DND-41 (cell line): ENCODE measurements around the gene ZMYND12.
A peak's percentile ranks its signal among the peaks of the same experiment; 100 is the strongest.
"Not testable (repeated sequence)": the region's sequence is repeated elsewhere in the genome, so short reads cannot be mapped to it uniquely, and the experiment has no call there.

Experiments
- ATAC-seq: fragments of 200-7000 bp; cut with Tn5 transposase; 3 replicates; pipeline ENCODE4 v1.9.1; 2021; ENCODE audit warnings: low read depth; ENCODE audit not compliant: insufficient read depth
- DNase-seq: peaks from one replicate; pipeline ENCODE4 v3.0.0-alpha.2; 2020
- H2AFZ ChIP-seq: 2 replicates; pipeline ENCODE4 v1.6.0; 2012; ENCODE audit warnings: low read depth, low read length
- H3K27ac ChIP-seq: 2 replicates; pipeline ENCODE4 v1.5.1; 2012; ENCODE audit warnings: low read length, inconsistent platforms
- H3K27me3 ChIP-seq: fragments of 200-600 bp; sonication (generic); 2 replicates; pipeline ENCODE4 v1.6.0; 2012; ENCODE audit warnings: low read length, mild to moderate bottlenecking, inconsistent platforms; ENCODE audit not compliant: insufficient read depth, poor library complexity
- H3K36me3 ChIP-seq: 2 replicates; pipeline ENCODE4 v1.5.1; 2012; ENCODE audit warnings: low read length, inconsistent platforms; ENCODE audit not compliant: insufficient read depth
- H3K4me1 ChIP-seq: 2 replicates; pipeline ENCODE4 v1.5.1; 2012; ENCODE audit warnings: mild to moderate bottlenecking, low read length; ENCODE audit not compliant: insufficient read depth
- H3K4me2 ChIP-seq: 2 replicates; pipeline ENCODE4 v1.6.0; 2012; ENCODE audit warnings: mild to moderate bottlenecking, moderate library complexity, low read length, inconsistent platforms; ENCODE audit not compliant: insufficient read depth
- H3K4me3 ChIP-seq, 2 experiments: fragments of 200-600 bp in 1 of 2; shearing (Covaris generic) in 1 of 2; 2 replicates each; pipeline ENCODE4 v1.5.1; 2012 to 2016; ENCODE audit warnings: inconsistent platforms in 2 of 2, low read length in 2 of 2, mild to moderate bottlenecking in 2 of 2, low read depth in 1 of 2, moderate library complexity in 1 of 2
- H3K79me2 ChIP-seq: 2 replicates; pipeline ENCODE4 v1.6.0; 2012; ENCODE audit warnings: low read length, inconsistent platforms; ENCODE audit not compliant: insufficient read depth
- H3K9ac ChIP-seq: 2 replicates; pipeline ENCODE4 v1.6.0; 2012; ENCODE audit warnings: low read depth, mild to moderate bottlenecking, inconsistent platforms, low read length, moderate library complexity
- H3K9me3 ChIP-seq: 2 replicates; pipeline ENCODE4 v1.5.1; 2012; ENCODE audit warnings: low read length, moderate library complexity, mild to moderate bottlenecking, inconsistent platforms; ENCODE audit not compliant: insufficient read depth, severe bottlenecking
- H4K20me1 ChIP-seq: 2 replicates; pipeline ENCODE4 v1.6.0; 2012; ENCODE audit warnings: low read length; ENCODE audit not compliant: insufficient read depth
- CTCF ChIP-seq: IDR thresholded peaks from 2 replicates; pipeline ENCODE4 v1.5.1; 2012; ENCODE audit warnings: borderline replicate concordance, low read length, moderate library complexity, mild to moderate bottlenecking; ENCODE audit not compliant: poor library complexity, severe bottlenecking; ENCODE audit errors: extremely low read depth
- EZH2 ChIP-seq: IDR thresholded peaks from 3 replicates; pipeline ENCODE4 v1.6.1; 2012; ENCODE audit warnings: borderline replicate concordance, low read depth, mild to moderate bottlenecking, moderate library complexity, low read length, inconsistent platforms; ENCODE audit not compliant: severe bottlenecking

Gene ZMYND12

DNA sequence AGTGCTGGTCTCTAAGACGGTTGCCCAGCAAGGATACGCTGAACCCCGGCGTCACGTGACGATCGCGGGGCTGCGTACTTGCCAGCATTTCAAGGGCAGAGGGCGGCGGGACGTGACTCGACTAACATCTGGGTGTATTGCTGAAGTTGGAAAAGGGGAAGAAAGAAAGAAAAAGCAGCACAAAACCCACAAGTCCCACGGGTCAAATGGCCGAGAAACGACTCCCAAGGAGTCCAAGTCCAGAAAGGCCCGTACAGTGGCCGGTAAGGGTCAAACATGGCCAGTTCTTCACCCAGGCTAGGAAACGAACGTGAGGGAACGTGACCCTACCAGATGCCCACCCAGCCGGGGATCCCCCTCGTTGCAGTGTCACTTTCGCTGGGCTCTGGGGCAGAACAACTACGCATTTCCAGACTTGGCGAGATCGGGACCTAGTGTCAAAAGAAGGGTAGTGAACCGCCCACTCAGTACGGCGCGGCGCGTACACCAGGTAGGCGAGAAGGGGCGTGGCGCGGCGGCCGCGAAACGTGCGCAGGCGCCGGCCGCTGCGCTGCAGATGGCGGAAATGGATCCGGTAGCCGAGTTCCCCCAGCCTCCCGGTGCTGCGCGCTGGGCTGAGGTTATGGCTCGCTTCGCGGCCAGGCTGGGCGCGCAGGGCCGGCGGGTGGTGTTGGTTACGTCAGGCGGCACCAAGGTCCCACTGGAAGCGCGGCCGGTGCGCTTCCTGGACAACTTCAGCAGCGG, at the start of gene ZMYND12, which contains the start of gene PPCS:
ZMYND12 (minus strand) TSS at position 13 of the 744 bp plus-strand sequence. CDS start 25 bp downstream, outside the sequence.
PPCS (plus strand) TSS at position 534 of the 744 bp plus-strand sequence; CDS start at position 557, 23 bp downstream.
- peak within 1 kb of the TSS; percentile 99 for H2AFZ ChIP-seq
- no peaks in the 10 kb centered on the region for H3K9me3 ChIP-seq
- ATAC-seq, result peak; percentile 90
- no peaks in the 10 kb centered on the region for H4K20me1 ChIP-seq
- TF ChIP-seq CTCF (no peak), EZH2 (no peak)
- peak within 1 kb of the TSS; percentile 92 for H3K9ac ChIP-seq
- peaks cover 15% of the 10 kb centered on the region for H3K79me2 ChIP-seq
- H3K27ac ChIP-seq, result peak within 1 kb of the TSS; percentile 93
- peak within 1 kb of the TSS; percentile 67 to 91 for H3K4me3 ChIP-seq
- peaks cover 23% of the 10 kb centered on the region for H3K36me3 ChIP-seq
- no peaks in the 10 kb centered on the region for H3K27me3 ChIP-seq
- H3K4me1 ChIP-seq, result peaks cover 38% of the 10 kb centered on the region
- H3K4me2 ChIP-seq, result peak within 1 kb of the TSS; percentile 81
- DNase-seq, result peak; percentile 86

DNA sequence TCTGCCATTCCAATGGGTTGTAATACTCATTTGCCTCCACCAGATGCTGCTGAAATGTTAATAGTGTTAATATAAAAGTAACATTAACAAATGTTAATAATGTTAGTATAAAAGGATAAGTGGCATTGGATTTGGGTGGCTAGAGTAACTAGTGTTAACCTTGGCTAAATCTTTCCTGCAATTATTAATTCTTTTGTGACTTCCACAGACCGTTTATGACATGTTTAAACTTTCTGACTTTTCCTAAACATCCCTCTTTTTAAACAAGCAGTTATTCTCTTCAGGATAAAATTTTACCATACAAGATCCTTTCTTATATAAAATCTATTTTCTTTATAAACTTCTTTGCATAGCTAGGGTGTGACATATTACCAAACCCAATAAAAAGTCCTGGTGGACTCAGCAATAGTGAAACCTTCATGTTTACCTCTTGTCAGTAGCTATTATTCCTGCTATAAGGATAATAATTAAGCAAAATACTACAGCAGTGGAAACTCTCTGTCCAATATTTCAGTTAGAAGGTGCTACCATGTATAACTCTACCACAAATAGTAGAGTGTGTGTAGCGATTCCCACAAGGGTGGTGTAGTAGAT, 48.8 kb upstream of the ZMYND12 start:
- H2AFZ ChIP-seq, result no peak overlapping the region
- H3K36me3 ChIP-seq, result no peaks in the 10 kb centered on the region
- H3K9ac ChIP-seq, result no peak overlapping the region
- H3K9me3 ChIP-seq, result peaks cover 24% of the 10 kb centered on the region
- H3K27me3 ChIP-seq, result no peaks in the 10 kb centered on the region
- H3K4me1 ChIP-seq, result no peaks in the 10 kb centered on the region
- H4K20me1 ChIP-seq, result no peaks in the 10 kb centered on the region
- no peak overlapping the region for H3K27ac ChIP-seq
- H3K4me3 ChIP-seq, result no peak overlapping the region
- no peak for TF ChIP-seq CTCF
- no peak for TF ChIP-seq EZH2
- no peaks in the 10 kb centered on the region for H3K79me2 ChIP-seq
- no peak for DNase-seq
- no peak overlapping the region for H3K4me2 ChIP-seq
- ATAC-seq, result no peak

- H3K4me2 ChIP-seq, H3K4me1 ChIP-seq, H3K27me3 ChIP-seq, ATAC-seq, H4K20me1 ChIP-seq, H3K79me2 ChIP-seq, H3K4me3 ChIP-seq, DNase-seq, H3K36me3 ChIP-seq, H3K9ac ChIP-seq, H3K27ac ChIP-seq, H2AFZ ChIP-seq: not testable (repeated sequence)
- H3K9me3 ChIP-seq, result peaks cover 24% of the 10 kb centered on the region
Observed at GRCh38 chr1:42502031-42502430, 46.2 kb upstream of the ZMYND12 start.

- Histone ChIP-seq H4K20me1 (no peaks in the 10 kb centered on the region), H3K4me3 (no peak overlapping the region), H2AFZ (no peak overlapping the region), H3K27ac (no peak overlapping the region), H3K36me3 (no peaks in the 10 kb centered on the region), H3K4me2 (no peak overlapping the region), H3K9ac (no peak overlapping the region), H3K9me3 (no peaks in the 10 kb centered on the region), H3K79me2 (no peaks in the 10 kb centered on the region), H3K4me1 (no peaks in the 10 kb centered on the region), H3K27me3 (no peaks in the 10 kb centered on the region)
- ATAC-seq (no peak), DNase-seq (no peak)
- TF ChIP-seq CTCF, result no peak
- no peak for TF ChIP-seq EZH2
Observed at GRCh38 chr1:42490237-42490636, 34.4 kb upstream of the ZMYND12 start.
